ENCODE results near the gene AGBL4.

- no peak for TF ChIP-seq CTCF (conservative IDR thresholded peaks at IDR 0.05 in 1 of 2, IDR thresholded peaks at IDR 0.05 in 1 of 2; ENCODE audit: extremely low read depth in 1 of 2, insufficient read depth in 1 of 2, low read depth in 1 of 2, low read length in 2 of 2)
- no peak for TF ChIP-seq EZH2 (IDR thresholded peaks at IDR 0.05; ENCODE audit: borderline replicate concordance, low read length)
Observed at GRCh38 chr1:48773133-48773532, 1250.6 kb downstream of the AGBL4 start.

Measured in mammary epithelial cell (primary cell).